Thyroid gland (tissue), 4 donors: ENCODE measurements around the gene FYN.

Source experiments
- CTCF ChIP-seq, 6 experiments: fragments of 200-600 bp in 3 of 6; fragments of 450-650 bp in 3 of 6; sonication (generic) in 3 of 6; IDR thresholded peaks; one replicate each; pipeline ENCODE4 v1.5.1; 2016 to 2019; ENCODE audit warnings: antibody characterized with exemption in 6 of 6, mild to moderate bottlenecking in 2 of 6, inconsistent platforms in 1 of 6, moderate library complexity in 1 of 6
- POLR2A ChIP-seq, 2 donors: fragments of 450-650 bp; IDR thresholded peaks; one replicate each; pipeline ENCODE4 v1.6.1; 2017; ENCODE audit warnings: antibody characterized with exemption in 2 of 2, mild to moderate bottlenecking in 2 of 2, moderate library complexity in 1 of 2

DNA sequence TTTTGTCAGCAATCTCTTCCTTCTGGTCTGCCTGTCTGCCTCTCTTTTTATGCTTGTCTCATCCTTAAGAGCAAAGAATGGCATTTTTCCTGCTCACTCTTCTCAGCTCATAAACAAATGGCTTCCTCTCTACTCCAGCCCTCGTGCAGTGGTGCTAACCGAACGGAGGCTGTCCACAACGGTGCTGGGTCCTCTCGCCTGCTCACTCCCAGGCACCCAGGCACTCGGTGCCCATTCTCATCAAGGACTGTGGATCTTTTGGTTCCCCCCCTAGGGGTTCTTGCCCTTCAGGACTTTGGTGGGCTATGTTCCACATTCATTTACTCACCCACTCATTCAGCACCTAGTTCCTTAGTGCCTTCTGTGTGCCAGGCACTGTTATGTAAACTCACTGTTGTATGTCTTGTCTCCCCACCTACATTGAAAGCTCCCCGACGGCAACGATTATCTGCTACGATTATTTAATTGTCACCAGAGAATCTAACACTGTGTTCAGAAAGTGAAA, 113.9 kb downstream of the FYN start:
- no peak for TF ChIP-seq CTCF (IDR thresholded peaks at IDR 0.05)
- no peak for TF ChIP-seq POLR2A (IDR thresholded peaks at IDR 0.05)
